HepG2 (cell line): ENCODE data around the gene CNTROB. TPM values are rescaled to one million over a fixed set of nuclear protein-coding genes. Genes with fewer than 3 reads are reported as not detected.
A peak's percentile ranks its signal among the peaks of the same experiment; 100 is the strongest.

Experiments
- CHD2 ChIP-seq: IDR thresholded peaks from 2 replicates; pipeline ENCODE4 v1.6.1; 2011; ENCODE audit warnings: low read depth, low read length, improper control_type of control experiment
- KDM2A ChIP-seq: sonication (generic); formaldehyde crosslinking; IDR thresholded peaks from 2 replicates; pipeline ENCODE4 v1.4.0; 2020; ENCODE audit warnings: low read depth, missing genetic modification reagents, borderline replicate concordance
- NONO ChIP-seq, 2 experiments: fragments of 450-650 bp in 1 of 2; sonication (generic) in 1 of 2; formaldehyde crosslinking in 1 of 2; IDR thresholded peaks in 1 of 2; conservative IDR thresholded peaks in 1 of 2; 2 replicates each; pipeline versions ENCODE4 v1.6.1 to v1.8.0; 2017 to 2022; ENCODE audit warnings: mild to moderate bottlenecking in 1 of 2, missing genetic modification reagents in 1 of 2, moderate library complexity in 1 of 2
- POLR2A ChIP-seq, 2 experiments: IDR thresholded peaks; 2 replicates each; pipeline ENCODE4 v1.6.1; 2011; ENCODE audit warnings: low read depth in 2 of 2, low read length in 2 of 2, mild to moderate bottlenecking in 1 of 2, moderate library complexity in 1 of 2; ENCODE audit not compliant: insufficient read depth in 1 of 2
- TEAD3 ChIP-seq: optimal IDR thresholded peaks from 2 replicates; pipeline ENCODE3; 2016; ENCODE audit warnings: borderline replicate concordance
- ZBTB21 ChIP-seq: sonication (generic); formaldehyde crosslinking; IDR thresholded peaks from 2 replicates; pipeline ENCODE4 v1.4.0; 2020; ENCODE audit warnings: missing genetic modification reagents
- ZNF451 ChIP-seq: sonication (generic); formaldehyde crosslinking; IDR thresholded peaks from 2 replicates; pipeline ENCODE4 v1.5.0; 2020; ENCODE audit warnings: mild to moderate bottlenecking, missing genetic modification reagents
- ZSCAN31 ChIP-seq: sonication (generic); formaldehyde crosslinking; IDR thresholded peaks from 2 replicates; pipeline ENCODE4 v1.5.0; 2020; ENCODE audit warnings: low read depth, mild to moderate bottlenecking, missing genetic modification reagents
- polyA plus RNA-seq, 8 experiments: library from polyadenylated mRNA; depleted of rRNA in 3 of 8; stranded (reverse) in 7 of 8; unstranded in 1 of 8; fragments of >200 nt; fragmentation: Illumina TruSeq in 4 of 8; extraction: Trizol in 4 of 8; gene quantifications; 2 replicates each; pipeline versions ENCODE4 v1.2.1 to v1.2.3, GENCODE V29; 2011 to 2016; ENCODE audit warnings: low read depth in 4 of 8, missing spikeins in 1 of 8, mixed read lengths in 1 of 8; ENCODE audit not compliant: insufficient read depth in 1 of 8
- total RNA-seq, 5 experiments: library from RNA; depleted of rRNA; stranded (reverse); fragments of >200 nt; fragmentation: Illumina TruSeq; extraction: Trizol; gene quantifications; 2 replicates each; pipeline ENCODE4 v1.2.3, GENCODE V29; 2016; ENCODE audit warnings: low read depth in 1 of 5
- TF ChIP-seq, protein P1 (sequence below): sonication (generic); formaldehyde crosslinking; IDR thresholded peaks from 2 replicates; pipeline ENCODE4 v1.4.0; 2020; ENCODE audit warnings: missing genetic modification reagents
- TF ChIP-seq, protein P2 (sequence below): sonication (generic); formaldehyde crosslinking; IDR thresholded peaks from 2 replicates; pipeline ENCODE4 v1.9.0; 2022; ENCODE audit warnings: low read depth, missing genetic modification reagents
- TF ChIP-seq, protein P3 (sequence below): sonication (generic); formaldehyde crosslinking; IDR thresholded peaks from 2 replicates; pipeline ENCODE4 v1.4.0; 2020; ENCODE audit warnings: missing genetic modification reagents
- TF ChIP-seq, protein P4 (sequence below): IDR thresholded peaks from 2 replicates; pipeline ENCODE4 v1.6.1; 2012; ENCODE audit warnings: inconsistent platforms
- TF ChIP-seq, protein P5 (sequence below): sonication (generic); formaldehyde crosslinking; IDR thresholded peaks from 2 replicates; pipeline ENCODE4 v1.4.0; 2020; ENCODE audit warnings: missing genetic modification reagents
- TF ChIP-seq, protein P6 (sequence below): sonication (generic); formaldehyde crosslinking; IDR thresholded peaks from 2 replicates; pipeline ENCODE4 v1.4.0; 2020; ENCODE audit warnings: missing genetic modification reagents, borderline replicate concordance

The CNTROB gene
- total and polyA plus RNA-seq, 2 of the 13 experiments (the other 11 are each of a cell fraction or from before 2014, with no cell fraction given): 21.2 to 24.1 TPM

DNA sequence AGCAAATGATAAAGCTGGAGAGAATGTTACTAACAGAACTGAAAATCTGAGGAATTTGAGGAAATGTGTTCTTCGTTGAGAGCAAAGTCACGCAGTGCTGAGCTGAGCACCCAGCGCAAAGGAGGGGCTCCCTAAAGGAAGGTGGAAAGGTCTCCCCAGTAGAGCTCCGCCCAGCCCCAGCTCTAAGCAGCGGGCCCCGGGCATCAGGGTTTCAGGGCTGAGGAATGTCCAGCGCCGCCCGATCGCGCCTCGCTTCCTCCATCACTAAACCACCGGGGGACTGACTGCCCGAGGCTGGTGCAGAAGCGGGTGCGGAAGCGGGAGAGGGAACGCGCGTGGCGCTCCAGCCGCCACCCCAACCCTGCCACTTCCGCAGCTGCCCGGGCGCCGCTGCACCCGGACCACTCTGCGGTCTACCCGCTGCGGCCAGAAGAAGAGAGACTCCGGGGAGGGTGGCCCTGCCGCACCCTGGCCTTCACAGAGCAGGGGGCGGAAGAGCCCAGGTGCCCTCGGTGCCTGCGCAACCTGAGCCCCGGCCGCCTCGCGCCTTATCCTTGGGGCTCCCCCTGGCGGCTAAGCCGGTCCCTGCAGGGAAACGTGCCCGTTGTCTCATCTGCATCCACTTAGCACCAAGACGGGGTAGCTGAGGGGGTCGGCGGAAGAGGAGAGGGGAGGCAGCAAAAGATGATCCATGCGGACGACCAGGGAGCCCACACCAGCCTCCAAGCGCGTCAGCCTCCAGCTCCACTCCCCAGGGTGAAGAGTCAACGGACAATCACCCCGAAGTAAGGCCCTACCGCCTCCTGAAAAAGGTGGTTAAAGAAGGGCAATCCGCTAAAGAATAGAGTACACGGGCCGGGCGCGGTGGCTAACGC, 58.0 kb downstream of the CNTROB start (continued):
- no peak; the same call in 1 of the 2 replicates for TF ChIP-seq ZSCAN31
- TF ChIP-seq, protein P1, sequence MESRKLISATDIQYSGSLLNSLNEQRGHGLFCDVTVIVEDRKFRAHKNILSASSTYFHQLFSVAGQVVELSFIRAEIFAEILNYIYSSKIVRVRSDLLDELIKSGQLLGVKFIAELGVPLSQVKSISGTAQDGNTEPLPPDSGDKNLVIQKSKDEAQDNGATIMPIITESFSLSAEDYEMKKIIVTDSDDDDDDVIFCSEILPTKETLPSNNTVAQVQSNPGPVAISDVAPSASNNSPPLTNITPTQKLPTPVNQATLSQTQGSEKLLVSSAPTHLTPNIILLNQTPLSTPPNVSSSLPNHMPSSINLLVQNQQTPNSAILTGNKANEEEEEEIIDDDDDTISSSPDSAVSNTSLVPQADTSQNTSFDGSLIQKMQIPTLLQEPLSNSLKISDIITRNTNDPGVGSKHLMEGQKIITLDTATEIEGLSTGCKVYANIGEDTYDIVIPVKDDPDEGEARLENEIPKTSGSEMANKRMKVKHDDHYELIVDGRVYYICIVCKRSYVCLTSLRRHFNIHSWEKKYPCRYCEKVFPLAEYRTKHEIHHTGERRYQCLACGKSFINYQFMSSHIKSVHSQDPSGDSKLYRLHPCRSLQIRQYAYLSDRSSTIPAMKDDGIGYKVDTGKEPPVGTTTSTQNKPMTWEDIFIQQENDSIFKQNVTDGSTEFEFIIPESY (CRISPR knock-in tag): peak; percentile 53; the same call in 1 of the 2 replicates
- no peak for TF ChIP-seq ZNF451 (CRISPR knock-in tag)
- TF ChIP-seq, protein P2, sequence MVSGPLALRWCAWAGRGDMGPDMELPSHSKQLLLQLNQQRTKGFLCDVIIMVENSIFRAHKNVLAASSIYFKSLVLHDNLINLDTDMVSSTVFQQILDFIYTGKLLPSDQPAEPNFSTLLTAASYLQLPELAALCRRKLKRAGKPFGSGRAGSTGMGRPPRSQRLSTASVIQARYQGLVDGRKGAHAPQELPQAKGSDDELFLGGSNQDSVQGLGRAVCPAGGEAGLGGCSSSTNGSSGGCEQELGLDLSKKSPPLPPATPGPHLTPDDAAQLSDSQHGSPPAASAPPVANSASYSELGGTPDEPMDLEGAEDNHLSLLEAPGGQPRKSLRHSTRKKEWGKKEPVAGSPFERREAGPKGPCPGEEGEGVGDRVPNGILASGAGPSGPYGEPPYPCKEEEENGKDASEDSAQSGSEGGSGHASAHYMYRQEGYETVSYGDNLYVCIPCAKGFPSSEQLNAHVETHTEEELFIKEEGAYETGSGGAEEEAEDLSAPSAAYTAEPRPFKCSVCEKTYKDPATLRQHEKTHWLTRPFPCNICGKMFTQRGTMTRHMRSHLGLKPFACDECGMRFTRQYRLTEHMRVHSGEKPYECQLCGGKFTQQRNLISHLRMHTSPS (CRISPR knock-in tag): peak; percentile 68; the same call in 1 of the 2 replicates
- no peak for TF ChIP-seq CHD2
- TF ChIP-seq POLR2A (IDR thresholded peaks at IDR 0.05; ENCODE audit: insufficient read depth in 1 of 2, low read depth in 2 of 2, low read length in 2 of 2): no peak; a peak in 1 of 4 replicates
- TF ChIP-seq, protein P3, sequence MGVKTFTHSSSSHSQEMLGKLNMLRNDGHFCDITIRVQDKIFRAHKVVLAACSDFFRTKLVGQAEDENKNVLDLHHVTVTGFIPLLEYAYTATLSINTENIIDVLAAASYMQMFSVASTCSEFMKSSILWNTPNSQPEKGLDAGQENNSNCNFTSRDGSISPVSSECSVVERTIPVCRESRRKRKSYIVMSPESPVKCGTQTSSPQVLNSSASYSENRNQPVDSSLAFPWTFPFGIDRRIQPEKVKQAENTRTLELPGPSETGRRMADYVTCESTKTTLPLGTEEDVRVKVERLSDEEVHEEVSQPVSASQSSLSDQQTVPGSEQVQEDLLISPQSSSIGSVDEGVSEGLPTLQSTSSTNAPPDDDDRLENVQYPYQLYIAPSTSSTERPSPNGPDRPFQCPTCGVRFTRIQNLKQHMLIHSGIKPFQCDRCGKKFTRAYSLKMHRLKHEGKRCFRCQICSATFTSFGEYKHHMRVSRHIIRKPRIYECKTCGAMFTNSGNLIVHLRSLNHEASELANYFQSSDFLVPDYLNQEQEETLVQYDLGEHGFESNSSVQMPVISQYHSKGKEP (CRISPR knock-in tag): no peak
- TF ChIP-seq TEAD3 (CRISPR knock-in tag): peak; percentile 46
- TF ChIP-seq, protein P4, sequence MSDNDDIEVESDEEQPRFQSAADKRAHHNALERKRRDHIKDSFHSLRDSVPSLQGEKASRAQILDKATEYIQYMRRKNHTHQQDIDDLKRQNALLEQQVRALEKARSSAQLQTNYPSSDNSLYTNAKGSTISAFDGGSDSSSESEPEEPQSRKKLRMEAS: peak; percentile 86
- TF ChIP-seq ZBTB21 (CRISPR knock-in tag): no peak
- TF ChIP-seq, protein P5, sequence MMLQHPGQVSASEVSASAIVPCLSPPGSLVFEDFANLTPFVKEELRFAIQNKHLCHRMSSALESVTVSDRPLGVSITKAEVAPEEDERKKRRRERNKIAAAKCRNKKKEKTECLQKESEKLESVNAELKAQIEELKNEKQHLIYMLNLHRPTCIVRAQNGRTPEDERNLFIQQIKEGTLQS (CRISPR knock-in tag): no peak
- peak; percentile 88 for TF ChIP-seq KDM2A (CRISPR knock-in tag)
- TF ChIP-seq, protein P6, sequence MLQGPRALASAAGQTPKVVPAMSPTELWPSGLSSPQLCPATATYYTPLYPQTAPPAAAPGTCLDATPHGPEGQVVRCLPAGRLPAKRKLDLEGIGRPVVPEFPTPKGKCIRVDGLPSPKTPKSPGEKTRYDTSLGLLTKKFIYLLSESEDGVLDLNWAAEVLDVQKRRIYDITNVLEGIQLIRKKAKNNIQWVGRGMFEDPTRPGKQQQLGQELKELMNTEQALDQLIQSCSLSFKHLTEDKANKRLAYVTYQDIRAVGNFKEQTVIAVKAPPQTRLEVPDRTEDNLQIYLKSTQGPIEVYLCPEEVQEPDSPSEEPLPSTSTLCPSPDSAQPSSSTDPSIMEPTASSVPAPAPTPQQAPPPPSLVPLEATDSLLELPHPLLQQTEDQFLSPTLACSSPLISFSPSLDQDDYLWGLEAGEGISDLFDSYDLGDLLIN: 0 out of 2 replicates have a peak, but pooled peaks have one; percentile 40
- TF ChIP-seq NONO (IDR thresholded peaks at IDR 0.05): no peak
- TF ChIP-seq NONO (CRISPR knock-in tag; conservative IDR thresholded peaks at IDR 0.05): no peak
- TF ChIP-seq, all 625 proteins: peak for 137
